Astrocyte of the cerebellum (primary cell): ENCODE data around the gene PC.

Source experiments
- DNase-seq: peaks from one replicate; pipeline ENCODE4 v3.0.0-alpha.2; 2011; ENCODE audit warnings: low read depth
- H3K4me3 ChIP-seq: 2 replicates; pipeline ENCODE4 v1.5.1; 2011; ENCODE audit warnings: mild to moderate bottlenecking, low read depth, low read length, moderate library complexity
- CTCF ChIP-seq: IDR thresholded peaks from 2 replicates; pipeline ENCODE4 v1.5.1; 2012; ENCODE audit warnings: low read length, low read depth, moderate library complexity, mild to moderate bottlenecking; ENCODE audit errors: missing control alignments
- in situ Hi-C: cut with HindIII; loops from 2 replicates; pipeline ENCODE4 v1.10.0; 2017; ENCODE audit warnings: low sequenced_read_pairs

PC gene

GRCh38 chr11:66850588-66851238 lies 107.5 kb downstream of the PC start:
- no peak overlapping the region for H3K4me3 ChIP-seq
- in situ Hi-C loops, result no loop called here
- DNase-seq, result no peak
- no peak for TF ChIP-seq CTCF

- DNase-seq, result no peak
- H3K4me3 ChIP-seq, result no peak overlapping the region
- no peak for TF ChIP-seq CTCF
- in situ Hi-C loops, result no loop called here
Measured at GRCh38 chr11:66850235-66850587, 108.0 kb downstream of the PC start.

DNA sequence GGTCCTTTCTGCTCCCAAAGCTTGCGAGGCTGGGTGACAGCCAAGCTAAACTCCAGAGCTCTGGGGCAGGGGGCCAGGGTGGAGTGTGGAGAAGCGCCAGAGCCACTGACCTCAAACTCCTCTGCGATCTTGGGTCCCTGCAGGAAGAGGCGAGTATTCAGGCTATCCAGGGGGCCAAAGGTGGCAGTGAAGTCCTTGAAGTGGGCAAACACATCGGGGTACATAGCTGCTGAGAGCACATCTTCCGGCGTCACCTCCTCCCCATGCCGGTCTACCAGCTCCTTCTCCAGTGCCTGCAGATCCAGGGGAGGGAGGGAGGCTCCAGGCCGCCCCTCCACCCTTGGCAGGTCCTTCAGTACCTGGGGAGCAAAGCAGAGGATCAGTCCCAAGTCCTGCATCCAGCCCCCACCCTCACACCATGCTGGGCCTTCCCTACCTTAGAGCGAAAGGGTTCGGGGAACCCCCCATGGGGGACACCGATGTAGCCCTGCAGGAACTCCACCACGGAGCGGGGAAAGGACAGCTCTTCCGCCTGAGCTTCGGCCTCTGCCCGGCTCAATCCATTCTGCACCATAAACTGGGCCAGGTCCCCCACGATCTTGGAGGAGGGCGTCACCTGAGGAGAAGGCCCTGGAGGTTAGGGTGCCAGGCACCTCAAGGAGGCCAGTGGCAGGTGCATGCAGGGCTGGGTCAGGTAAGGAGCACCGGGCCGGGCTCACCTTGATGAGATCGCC lies 108.5 kb downstream of the PC start:
- H3K4me3 ChIP-seq, result no peak overlapping the region
- no peak for TF ChIP-seq CTCF
- no peak for DNase-seq
- in situ Hi-C loops, result no loop called here

GRCh38 chr11:66848671-66849500 lies 109.3 kb downstream of the PC start:
- in situ Hi-C loops, result no loop called here
- no peak for DNase-seq
- H3K4me3 ChIP-seq, result no peak overlapping the region
- no peak for TF ChIP-seq CTCF

DNA sequence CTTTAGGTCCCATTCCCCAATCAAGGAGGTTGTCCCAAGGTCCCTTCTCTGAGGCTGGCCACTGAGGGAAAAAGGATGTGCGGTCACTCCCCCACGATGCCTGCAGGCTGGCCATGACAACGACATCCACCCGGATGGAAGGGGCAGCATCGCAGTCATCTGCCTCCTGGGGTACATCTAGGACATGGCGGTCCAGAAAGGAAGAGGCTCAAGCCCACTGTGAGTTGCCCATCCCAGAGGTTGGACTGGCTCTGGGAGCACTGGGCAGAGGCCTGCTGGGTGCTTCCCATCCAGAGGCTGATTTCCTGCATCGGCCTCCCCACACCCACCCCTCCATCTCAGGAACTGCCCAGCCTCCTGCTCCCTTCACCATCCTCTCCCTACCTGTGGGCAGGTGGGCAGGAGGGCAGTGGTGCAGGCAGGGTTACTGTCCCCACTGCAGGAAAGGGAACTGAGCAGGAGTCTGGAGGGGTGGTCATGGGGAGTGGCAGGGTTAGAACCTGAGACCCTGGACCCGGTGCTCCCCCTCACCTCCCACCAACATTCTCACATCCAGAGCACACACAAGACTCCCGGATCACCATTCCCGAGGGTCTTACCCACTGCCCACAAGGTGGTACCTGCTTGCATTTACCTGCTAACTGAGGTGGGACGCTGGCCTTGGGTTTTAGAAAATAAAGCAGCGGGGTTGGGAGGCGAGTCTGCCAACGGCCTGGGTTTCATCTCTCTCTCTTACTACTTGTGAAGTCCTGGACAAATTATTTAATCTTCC lies 110.5 kb downstream of the PC start:
- TF ChIP-seq CTCF, result no peak
- no peak for DNase-seq
- no peak overlapping the region for H3K4me3 ChIP-seq
- in situ Hi-C loops, result no loop called here

DNA sequence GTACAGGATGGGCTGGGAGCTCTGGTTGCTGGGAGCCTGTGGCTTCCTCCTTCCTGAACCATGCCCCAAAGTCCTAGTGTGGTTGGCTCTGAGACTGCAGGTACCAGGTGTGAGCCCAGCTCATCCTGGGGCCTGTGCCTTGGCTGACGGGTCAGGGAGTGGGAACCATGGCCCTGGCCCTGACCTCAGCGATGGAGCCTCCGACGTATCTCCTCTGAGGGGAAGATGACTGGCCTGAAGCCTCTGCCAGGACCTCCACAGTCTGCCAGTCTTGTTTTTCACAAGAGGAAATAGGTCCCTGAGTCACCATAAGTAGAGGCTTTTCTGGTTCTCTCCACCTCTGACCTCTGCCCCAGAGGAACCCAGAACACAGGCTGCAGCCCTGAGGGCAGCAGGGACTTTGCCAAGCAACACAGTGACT lies 111.5 kb downstream of the PC start:
- TF ChIP-seq CTCF, result no peak
- in situ Hi-C loops, result no loop called here
- no peak for DNase-seq
- no peak overlapping the region for H3K4me3 ChIP-seq
